Endothelial cell (in vitro differentiated cells): Measurements from ENCODE around the gene CAPRIN2. TPM values are rescaled to one million over a fixed set of nuclear protein-coding genes. Genes with fewer than 3 reads are reported as not detected.

ENCODE experiments used
- DNase-seq: peaks from one replicate; pipeline ENCODE4 v3.0.0; 2021; ENCODE audit warnings: low spot score
- H3K27ac Mint-ChIP-seq: one replicate; pipeline ENCODE4 v1.8.0; 2021; ENCODE audit warnings: mixed read lengths, inconsistent platforms; ENCODE audit not compliant: unreplicated experiment
- H3K27me3 Mint-ChIP-seq: one replicate; pipeline ENCODE4 v1.8.0; 2021; ENCODE audit warnings: mild to moderate bottlenecking, moderate library complexity, mixed read lengths, inconsistent platforms; ENCODE audit not compliant: unreplicated experiment
- H3K36me3 Mint-ChIP-seq: one replicate; pipeline ENCODE4 v1.8.0; 2021; ENCODE audit warnings: mild to moderate bottlenecking, low read depth, mixed read lengths, inconsistent platforms; ENCODE audit not compliant: unreplicated experiment
- H3K4me1 Mint-ChIP-seq: one replicate; pipeline ENCODE4 v1.8.0; 2021; ENCODE audit warnings: mild to moderate bottlenecking, mixed read lengths, inconsistent platforms; ENCODE audit not compliant: unreplicated experiment
- H3K4me3 Mint-ChIP-seq: one replicate; pipeline ENCODE4 v1.8.0; 2021; ENCODE audit warnings: mild to moderate bottlenecking, mixed read lengths, inconsistent platforms; ENCODE audit not compliant: unreplicated experiment
- H3K9me3 Mint-ChIP-seq: one replicate; pipeline ENCODE4 v1.8.0; 2021; ENCODE audit warnings: mixed read lengths, inconsistent platforms; ENCODE audit not compliant: unreplicated experiment
- CTCF ChIP-seq: fragments of 200-600 bp; sonication (generic); IDR thresholded peaks from one replicate; pipeline ENCODE4 v1.5.0; 2021; ENCODE audit warnings: antibody characterized with exemption; ENCODE audit not compliant: unreplicated experiment
- total RNA-seq: library from RNA; stranded (reverse); fragmentation: NEBNext Ultra II Directional; extraction: Animal tissue kit (Norgen Biotek cat#: 25700); gene quantifications from one replicate; pipeline ENCODE4 v1.2.1, GENCODE V29; 2021; ENCODE audit not compliant: unreplicated experiment

CAPRIN2 gene
- total RNA-seq, 1 donor from 2014 or later, result 19.8 TPM

- no peak for DNase-seq
- Mint-ChIP-seq H3K36me3 (peaks cover 3% of the 10 kb centered on the region), H3K4me3 (no peak overlapping the region), H3K4me1 (peaks cover 3% of the 10 kb centered on the region), H3K27ac (no peak overlapping the region), H3K9me3 (no peaks in the 10 kb centered on the region), H3K27me3 (no peaks in the 10 kb centered on the region)
- no peak for TF ChIP-seq CTCF
Observed at GRCh38 chr12:30679241-30679640, 75.5 kb downstream of the CAPRIN2 start.

GRCh38 chr12:30678221-30678620 is 76.5 kb downstream of the CAPRIN2 start:
- peaks cover 3% of the 10 kb centered on the region for H3K36me3 Mint-ChIP-seq
- no peak overlapping the region for H3K27ac Mint-ChIP-seq
- H3K27me3 Mint-ChIP-seq, result no peaks in the 10 kb centered on the region
- H3K4me1 Mint-ChIP-seq, result peaks cover 1% of the 10 kb centered on the region
- no peak for DNase-seq
- TF ChIP-seq CTCF, result no peak
- H3K4me3 Mint-ChIP-seq, result no peak overlapping the region
- no peaks in the 10 kb centered on the region for H3K9me3 Mint-ChIP-seq

- Mint-ChIP-seq H3K9me3 (no peaks in the 10 kb centered on the region), H3K27me3 (no peaks in the 10 kb centered on the region), H3K27ac (no peak overlapping the region), H3K4me1 (no peaks in the 10 kb centered on the region), H3K4me3 (no peak overlapping the region), H3K36me3 (peaks cover 3% of the 10 kb centered on the region)
- DNase-seq, result no peak
- TF ChIP-seq CTCF, result no peak
Observed at GRCh38 chr12:30661210-30661609, 93.5 kb downstream of the CAPRIN2 start.

Other genes with a start within 250 kb of the CAPRIN2 start
- gene IPO8, start 59.1 kb downstream of the CAPRIN2 start, total RNA-seq, result 43.0 TPM
- gene TSPAN11, start 171.8 kb upstream of the CAPRIN2 start, total RNA-seq, result 3.6 TPM